Middle frontal gyrus (tissue), 1 donor: ENCODE data around the gene SRRT.
"Not testable (repeated sequence)": the region's sequence is repeated elsewhere in the genome, so short reads cannot be mapped to it uniquely, and the experiment has no call there.

Experiments used
- DNase-seq: peaks from one replicate; pipeline ENCODE4 v3.0.0-alpha.2; 2015; ENCODE audit warnings: low spot score; ENCODE audit errors: extremely low spot score

The SRRT gene

DNA sequence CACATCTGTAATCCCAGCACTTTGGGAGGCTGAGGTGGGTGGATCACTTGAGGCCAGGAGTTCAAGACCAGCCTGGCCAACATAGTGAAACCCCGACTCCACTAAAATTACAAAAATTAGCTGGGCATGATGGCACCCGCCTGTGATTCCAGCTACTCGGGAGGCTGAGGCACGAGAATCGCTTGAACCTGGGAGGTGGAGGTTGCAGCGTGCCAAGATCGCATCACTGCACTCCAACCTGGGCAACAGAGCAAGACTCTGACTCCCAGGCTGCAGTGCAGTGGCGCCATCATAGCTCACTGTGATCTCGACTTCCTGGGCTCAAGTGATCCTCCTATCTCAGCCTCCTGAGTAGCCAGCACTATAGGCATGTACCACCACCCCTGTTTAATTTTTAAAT is 20.0 kb upstream of the SRRT start:
- not testable (repeated sequence) for DNase-seq

DNA sequence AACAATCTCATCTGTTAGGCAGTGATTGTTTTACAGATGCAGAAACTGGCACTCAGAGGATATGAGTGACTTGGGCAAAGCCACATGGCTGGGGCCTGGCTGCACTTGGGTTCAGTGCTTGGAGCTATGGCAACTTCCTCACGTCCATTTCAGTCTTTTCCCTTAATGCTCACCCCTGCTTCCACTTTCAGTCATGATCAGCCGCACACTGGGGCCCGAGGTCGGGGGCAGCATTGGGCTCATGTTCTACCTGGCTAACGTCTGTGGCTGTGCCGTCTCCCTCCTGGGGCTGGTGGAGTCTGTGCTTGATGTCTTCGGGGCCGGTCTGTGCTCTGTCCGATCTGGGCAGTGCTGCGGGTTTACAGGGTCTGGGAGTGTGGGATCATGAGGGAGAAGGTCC is 19.4 kb upstream of the SRRT start:
- no peak for DNase-seq

DNA sequence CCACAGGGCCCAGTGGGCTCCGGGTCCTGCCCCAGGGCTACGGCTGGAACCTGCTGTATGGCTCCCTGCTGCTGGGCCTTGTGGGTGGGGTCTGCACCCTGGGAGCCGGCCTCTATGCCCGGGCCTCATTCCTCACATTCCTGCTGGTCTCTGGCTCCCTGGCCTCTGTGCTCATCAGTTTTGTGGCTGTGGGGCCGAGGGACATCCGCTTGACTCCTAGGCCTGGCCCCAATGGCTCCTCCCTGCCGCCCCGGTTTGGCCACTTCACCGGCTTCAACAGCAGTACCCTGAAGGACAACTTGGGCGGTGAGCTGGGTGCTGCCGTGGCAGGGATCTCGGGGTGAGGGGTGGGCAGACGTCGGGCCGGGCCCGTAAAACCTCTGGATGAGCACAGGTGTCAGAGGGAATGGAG is 18.0 kb upstream of the SRRT start:
- no peak for DNase-seq

DNA sequence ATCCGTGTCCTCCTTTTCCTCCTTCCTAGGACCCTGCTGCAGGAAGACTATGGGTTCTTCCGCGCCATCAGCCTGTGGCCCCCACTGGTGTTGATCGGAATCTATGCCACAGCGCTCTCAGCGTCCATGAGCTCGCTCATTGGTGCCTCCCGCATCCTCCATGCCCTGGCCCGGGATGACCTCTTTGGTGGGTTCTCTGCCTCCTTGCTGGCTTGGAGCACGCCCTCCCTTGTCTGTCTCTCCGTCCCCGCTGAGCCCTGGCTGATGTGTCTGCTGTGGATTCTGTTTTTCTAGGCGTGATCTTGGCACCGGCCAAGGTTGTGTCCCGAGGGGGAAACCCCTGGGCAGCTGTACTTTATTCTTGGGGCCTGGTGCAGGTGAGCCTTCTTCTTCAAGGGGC is 15.0 kb upstream of the SRRT start:
- no peak for DNase-seq

DNA sequence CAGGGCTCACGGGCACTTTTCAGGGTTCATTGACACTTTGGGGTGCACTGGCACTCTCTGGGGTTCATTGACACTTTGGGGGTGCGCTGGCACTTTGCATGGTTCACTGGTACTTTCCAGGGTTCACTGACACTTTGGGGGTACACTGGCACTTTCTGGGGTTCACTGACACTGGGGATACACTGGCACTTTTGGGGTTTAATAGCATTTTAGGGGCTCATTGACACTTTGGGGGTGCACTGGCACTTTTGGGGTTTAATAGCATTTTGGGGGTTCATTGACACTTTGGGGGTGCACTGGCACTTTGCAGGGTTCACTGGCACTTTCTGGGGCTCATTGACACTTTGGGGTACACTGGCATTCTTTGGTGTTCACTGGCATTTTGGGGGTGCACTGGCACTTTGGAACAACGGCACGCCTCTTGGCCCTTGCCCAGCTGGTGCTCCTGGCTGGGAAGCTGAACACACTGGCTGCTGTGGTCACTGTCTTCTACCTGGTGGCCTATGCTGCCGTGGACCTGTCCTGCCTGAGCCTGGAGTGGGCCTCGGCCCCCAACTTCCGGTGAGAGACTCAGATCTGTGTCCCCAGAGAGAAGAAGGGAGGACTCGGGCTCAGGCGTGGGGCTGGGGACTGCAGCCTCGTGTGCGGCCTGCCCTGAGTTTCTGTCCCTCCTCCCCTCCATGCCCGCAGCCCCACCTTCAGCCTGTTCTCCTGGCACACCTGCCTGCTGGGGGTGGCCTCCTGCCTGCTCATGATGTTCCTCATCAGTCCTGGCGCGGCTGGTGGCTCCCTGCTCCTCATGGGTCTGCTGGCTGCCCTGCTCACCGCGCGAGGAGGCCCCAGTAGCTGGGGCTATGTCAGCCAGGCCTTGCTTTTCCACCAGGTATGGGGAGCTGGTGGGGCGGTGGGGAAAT is 13.9 kb upstream of the SRRT start:
- no peak for DNase-seq

DNA sequence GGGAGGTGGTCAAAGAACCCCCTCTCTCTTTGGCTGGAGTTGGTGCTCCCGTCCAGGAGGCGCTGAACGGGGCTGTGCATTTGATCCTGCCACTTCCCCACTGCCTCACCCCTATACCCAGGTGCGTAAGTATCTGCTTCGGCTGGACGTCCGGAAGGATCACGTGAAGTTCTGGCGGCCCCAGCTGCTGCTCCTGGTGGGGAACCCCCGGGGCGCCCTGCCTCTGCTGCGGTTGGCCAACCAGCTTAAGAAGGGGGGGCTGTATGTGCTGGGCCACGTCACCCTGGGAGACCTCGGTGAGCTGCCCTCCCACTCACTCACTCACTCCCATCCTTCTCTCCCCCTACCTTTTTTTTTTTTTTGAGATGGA is 13.3 kb upstream of the SRRT start:
- DNase-seq, result no peak

DNA sequence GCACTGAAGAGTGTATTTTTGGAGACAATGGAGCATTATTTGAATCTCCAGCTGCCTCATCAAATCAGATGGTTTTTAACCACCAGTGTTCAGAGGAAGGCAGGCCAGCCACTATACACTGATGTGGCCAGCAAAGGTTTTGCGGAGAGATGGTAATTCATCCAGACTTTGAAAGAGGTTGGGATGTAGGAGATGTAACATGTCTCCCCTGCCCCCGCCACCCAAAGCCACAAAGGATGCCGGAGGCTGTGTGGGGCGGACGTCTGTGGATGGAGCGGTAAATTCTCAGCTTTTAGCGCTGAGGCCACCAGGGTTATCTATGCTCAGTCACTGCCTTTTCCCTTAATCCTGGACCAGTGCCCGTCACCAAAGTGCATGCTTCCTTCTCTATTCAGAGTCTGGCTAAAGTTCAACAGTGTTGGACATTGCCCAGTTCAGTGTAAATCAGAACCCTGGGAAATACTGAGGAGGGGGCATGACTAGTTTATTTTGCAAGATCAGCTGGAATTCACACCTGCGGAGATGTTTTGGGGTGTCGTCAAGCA is 11.4 kb upstream of the SRRT start:
- DNase-seq, result no peak

DNA sequence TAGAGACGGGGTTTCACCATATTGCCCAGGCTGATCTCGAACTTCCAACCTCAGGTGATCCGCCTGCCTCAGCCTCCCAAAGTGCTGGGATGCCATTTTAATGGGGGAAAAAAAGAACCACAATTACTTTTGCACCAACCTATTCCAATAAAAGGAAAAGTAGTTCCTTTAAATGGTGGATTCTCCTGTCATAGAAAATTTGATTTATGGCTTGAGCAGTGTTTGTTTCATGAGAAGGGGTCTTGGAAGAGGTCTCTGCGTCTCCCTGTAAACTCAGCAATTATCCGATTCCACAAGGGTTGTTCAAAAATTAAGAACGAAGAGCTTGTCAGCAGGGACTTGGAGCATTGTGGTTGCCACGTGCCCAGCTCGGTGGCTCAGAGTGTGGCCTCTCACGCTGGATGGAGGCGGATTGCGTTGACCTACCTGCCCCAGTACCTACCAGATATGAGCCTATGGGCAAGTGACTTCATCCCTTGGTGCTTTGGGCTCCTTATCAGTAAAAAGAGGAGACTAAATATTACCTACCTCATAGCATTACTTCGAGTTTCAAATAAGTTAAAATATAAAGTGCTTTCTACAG is 10.5 kb upstream of the SRRT start:
- no peak for DNase-seq

DNA sequence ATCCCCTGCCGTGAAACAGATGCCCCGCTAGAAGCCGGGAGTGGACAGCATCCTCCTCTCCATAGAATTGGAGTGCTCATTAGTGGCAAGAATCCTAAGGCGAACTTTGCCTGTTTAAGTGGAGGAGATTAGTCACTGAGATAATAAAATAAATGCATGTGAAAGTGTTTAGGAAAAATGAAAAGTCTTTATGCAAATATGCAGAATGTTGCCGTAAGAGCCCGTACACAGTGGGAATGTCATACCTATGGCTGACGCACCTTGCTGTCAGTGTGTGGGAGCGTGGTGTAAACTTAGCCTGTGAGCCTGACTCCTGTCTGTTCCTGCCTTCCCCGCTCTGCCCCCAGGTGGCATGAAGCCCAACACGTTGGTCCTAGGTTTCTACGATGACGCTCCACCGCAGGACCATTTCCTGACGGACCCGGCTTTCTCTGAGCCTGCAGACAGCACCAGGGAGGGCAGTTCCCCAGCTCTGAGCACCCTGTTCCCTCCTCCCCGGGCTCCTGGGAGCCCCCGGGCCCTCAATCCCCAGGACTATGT is 9.5 kb upstream of the SRRT start:
- DNase-seq, result no peak

DNA sequence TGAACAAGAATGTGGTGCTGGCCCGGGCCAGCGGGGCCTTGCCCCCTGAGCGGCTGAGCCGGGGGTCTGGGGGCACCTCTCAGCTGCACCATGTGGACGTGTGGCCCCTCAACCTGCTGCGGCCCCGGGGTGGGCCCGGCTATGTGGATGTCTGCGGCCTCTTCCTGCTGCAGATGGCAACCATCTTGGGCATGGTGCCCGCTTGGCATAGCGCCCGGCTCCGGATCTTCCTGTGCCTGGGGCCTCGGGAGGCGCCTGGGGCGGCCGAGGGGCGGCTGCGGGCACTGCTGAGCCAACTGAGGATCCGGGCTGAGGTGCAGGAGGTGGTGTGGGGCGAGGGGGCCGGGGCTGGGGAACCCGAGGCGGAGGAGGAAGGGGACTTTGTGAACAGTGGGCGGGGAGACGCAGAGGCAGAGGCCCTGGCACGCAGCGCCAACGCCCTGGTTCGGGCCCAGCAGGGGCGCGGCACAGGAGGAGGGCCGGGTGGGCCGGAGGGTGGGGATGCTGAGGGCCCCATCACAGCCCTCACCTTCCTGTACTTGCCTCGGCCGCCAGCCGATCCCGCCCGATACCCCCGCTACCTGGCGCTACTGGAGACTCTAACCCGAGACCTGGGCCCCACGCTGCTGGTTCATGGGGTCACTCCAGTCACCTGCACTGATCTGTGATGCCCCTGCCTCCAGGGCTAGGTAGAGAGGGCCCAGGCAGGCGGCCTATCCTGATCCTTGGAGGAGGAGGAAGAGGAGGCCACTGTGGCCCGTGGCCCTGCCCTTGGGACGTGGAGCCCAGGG is 8.8 kb upstream of the SRRT start:
- DNase-seq, result peak; percentile 67

DNA sequence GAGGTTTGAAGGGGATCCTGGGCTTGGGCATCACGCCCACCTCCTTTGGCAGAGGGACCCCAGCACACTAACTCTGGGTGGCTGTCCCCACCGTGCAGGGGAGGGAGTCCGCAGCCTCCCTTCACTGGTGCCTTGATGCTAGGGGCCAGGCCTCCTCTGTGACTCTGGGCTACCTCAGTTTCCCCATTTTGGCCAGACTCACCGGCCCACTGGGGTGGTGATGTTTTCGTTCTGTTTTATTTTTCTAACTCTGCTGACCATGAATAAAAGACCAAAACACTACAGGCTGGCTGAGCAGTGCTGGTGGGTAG is 8.2 kb upstream of the SRRT start:
- no peak for DNase-seq

DNA sequence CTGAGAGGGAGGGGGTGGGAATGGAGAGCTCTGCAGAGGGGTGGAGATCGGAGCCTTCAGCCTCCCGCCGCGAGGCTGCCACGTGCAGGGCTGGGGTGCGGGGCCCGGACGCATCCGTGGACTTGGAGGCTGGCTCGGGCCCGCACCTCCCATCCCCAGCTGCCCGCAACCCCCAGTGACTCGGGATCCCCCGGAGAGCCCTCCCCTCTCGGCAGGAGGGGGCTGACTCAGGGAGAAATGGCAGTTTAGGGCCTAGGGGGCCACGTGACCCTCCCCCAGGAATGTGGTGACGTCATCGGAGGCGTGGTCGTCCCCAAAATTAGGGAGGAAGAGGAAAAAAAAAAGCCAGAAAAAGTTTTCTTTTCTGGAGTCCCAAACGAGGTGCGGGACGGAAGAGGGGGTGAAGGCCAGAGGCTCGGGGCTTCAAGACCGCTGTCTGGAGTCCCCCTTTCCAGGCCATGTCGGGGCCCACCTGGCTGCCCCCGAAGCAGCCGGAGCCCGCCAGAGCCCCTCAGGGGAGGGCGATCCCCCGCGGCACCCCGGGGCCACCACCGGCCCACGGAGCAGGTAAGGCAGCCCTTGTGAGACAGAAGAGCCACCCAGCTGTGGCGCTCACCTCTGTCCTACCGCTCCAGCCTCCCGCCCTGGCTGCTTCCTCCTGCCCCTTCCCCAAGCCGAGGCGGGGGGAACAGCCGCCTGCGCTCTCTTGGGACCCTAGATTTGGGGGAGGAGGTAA is 7.7 kb upstream of the SRRT start, which contains the start of gene TRIP6:
Gene TRIP6, plus strand, starts transcription at position 348 of the 736 bp plus-strand sequence. Its CDS starts 111 bp downstream, at position 459.
- DNase-seq, result peak; percentile 59

DNA sequence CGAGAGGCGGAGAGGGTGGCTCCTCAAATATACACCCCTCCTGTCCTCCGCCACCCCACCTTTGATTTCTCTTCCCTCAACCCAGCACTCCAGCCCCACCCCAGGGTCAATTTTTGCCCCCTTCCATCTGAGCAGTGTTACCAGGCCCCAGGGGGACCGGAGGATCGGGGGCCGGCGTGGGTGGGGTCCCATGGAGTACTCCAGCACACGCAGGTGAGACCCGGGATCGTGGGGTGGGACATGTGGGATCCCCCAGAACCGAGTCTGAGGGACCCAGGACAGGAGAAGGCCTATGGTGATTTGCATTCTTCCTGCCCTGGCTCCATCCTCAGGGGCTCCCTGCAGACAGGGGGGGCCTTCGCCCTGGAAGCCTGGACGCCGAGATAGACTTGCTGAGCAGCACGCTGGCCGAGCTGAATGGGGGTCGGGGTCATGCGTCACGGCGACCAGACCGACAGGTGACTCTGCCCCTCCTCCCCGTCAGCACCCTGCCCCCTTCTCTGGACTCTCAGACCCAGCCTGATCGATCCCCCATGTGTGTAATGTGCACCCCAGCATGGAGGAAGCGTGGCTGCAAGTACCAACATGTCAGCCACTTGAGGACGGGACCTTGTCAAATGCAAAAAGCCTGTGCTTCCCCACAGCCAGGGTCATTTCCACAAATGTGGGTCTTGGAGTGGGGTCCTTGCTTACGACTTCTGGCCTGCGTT is 7.0 kb upstream of the SRRT start:
- DNase-seq, result no peak

DNA sequence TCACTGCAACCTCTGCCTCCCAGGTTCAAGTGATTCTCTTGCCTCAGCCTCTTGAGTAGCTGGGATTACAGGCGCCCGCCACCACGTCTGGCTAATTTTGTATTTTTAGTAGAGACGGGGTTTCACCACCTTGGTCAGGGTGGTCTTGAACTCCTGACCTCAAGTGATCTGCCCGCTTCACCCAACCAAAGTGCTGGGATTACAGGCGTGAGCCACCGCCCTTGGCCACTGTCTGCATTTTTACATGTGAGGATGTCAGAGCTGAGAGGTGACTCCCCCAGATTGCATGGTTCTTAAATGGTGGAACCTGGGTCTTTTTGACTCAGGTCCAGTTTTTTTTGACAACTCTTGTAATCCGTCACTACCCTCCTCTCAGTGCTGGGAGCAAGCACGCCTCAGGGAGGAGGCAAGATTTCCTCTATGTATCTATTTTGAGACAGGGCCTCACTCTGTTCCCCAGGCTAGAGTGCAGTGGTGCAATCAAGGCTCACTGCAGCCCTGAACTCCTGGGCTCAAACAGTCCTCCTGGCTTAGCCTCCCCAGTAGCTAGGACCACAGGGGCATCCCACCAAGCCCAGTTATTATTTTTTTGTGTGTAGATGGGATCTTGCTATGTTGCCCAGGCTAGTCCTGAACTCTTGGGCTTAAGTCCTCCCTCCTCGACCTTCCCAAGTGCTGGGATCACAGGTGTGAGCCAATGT is 1.2 kb upstream of the SRRT start:
- no peak for DNase-seq

DNA sequence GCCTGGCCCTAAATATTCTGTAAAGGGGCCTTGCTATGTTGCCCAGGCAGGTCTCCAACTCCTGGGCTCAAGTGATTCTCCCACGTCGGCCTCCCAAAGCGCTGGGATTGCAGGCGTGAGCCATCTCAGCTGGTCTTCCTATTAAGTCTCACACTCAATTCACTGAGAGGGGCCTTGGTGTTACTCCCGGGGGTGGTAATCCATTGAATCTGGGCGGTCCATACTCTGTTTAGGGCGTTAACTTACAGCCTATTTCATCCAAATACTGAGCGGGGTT is 665 bp upstream of the SRRT start:
- DNase-seq, result no peak

DNA sequence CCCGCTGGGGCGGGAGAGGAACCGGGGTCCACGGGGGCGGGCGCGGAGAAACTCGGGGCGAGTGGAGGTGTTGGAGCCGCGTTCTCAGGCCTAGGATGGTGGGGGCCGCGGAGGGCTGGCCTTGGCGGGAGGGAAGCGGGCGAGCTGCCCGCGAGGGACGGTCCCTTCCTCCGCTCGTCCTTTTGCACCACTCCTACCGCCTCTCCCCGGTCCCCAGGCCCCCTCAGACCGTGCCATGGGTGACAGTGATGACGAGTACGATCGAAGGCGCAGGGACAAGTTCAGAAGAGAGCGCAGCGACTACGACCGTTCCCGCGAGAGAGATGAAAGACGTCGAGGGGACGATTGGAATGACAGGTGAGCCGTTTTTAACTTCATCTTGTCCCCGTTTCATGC is 451 bp downstream of the SRRT start:
- DNase-seq, result no peak

DNA sequence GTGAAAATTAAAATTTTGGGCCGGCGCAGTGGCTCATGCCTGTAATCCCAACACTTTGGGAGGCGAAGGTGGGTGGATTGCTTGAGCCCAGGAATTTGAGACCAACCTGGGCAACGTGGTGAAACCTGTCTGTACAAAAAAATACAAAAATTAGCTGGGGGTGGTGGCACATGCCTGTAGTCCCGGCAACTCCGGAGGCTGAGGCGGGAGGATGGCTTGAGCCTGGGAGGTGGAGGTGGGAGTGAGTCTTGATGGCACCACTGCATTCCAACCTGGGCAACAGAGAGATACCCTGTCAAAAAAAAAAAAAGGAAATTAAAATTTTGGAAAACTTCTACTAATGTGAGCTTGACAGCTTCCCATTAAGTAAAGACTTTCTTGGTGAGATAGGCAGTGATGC is 3.1 kb downstream of the SRRT start:
- no peak for DNase-seq

DNA sequence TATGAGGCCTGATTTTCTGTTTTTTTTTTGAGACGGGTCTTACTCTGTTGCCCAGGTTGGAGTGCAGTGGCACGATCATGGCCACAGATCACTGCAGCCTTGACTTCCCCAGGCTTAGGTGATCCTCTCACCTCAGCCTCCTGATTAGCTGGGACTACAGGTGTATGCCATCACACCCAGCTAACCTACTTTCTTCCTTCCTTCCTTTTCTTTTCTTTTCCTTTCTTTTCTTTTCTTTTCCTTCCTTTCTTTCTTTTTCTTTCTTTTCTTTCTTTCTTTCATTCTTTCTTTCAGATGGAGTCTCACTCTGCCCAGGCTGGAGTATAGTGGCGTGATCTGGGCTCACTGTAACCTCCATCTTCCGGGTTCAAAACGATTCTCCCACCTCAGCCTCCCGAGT is 3.8 kb downstream of the SRRT start:
- DNase-seq, result no peak

DNA sequence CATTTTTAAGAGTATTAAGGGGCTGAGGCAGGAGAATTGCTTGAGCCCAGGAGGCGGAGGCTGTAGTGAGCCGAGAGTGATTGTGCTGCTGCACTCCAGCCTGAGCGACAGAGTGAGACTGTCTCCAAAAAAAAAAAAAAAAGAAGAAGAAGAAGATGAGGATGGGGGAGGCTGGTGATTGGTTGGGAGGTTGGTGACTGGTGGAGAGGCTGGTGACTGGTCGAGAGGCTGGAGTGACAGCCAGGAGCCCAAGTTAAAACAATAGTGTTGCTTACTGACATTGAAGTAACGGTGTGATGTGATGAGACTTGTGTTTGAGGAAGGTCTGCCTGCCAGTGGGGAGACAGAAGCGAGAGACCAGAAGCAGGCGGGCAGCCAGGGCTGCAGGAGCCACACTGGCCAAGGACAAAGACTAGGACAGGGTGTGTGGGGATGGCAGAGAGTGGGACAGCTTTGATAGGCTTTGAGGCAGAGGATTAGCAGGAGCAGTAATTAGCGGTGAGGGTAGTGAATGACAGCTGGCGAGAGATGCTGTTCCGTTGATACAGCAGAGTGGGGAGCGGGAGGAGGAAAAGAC is 4.9 kb downstream of the SRRT start:
- DNase-seq, result no peak

DNA sequence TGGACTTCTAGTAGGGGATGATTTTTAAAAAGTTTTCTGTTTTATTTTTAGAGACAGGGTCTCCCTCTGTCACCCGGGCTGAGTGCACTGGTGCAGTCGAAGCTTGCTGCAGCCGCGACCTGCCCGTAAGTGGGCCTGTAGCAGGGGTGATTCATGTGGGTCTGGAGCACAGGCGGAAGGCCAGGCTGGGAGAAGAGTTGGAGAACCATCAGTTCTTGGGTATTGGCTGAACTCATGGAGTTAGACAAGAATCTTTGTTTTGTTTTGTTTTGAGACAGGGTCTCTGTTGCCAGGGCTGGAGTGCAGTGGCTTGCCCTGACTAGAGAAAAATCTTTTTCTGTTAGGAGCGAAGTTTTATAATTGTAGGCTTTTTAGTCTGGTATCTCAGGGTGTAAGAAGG is 5.7 kb downstream of the SRRT start:
- no peak for DNase-seq
